Medulla oblongata (tissue), 1 donor: ENCODE measurements around the gene MOB3B.
A peak's percentile ranks its signal among the peaks of the same experiment; 100 is the strongest.
"Not testable (repeated sequence)": the region's sequence is repeated elsewhere in the genome, so short reads cannot be mapped to it uniquely, and the experiment has no call there.

ENCODE experiments used
- DNase-seq: peaks from one replicate; pipeline ENCODE4 v3.0.0-alpha.2; 2015; ENCODE audit errors: extremely low spot score

MOB3B gene

GRCh38 chr9:27425827-27426510, 103.6 kb downstream of the MOB3B start:
- DNase-seq = no peak

- no peak for DNase-seq
These were observed 105.5 kb downstream of the MOB3B start for GRCh38 chr9:27423915-27424710.

- no peak for DNase-seq
These were observed 107.3 kb downstream of the MOB3B start for GRCh38 chr9:27422279-27422834.

- DNase-seq = no peak
These were observed 108.0 kb downstream of the MOB3B start for GRCh38 chr9:27421577-27421976.

GRCh38 chr9:27419558-27419957, 110.1 kb downstream of the MOB3B start:
- not testable (repeated sequence) for DNase-seq

- DNase-seq = no peak
These were observed 115.3 kb downstream of the MOB3B start for GRCh38 chr9:27414220-27414761.

- no peak for DNase-seq
These were observed 115.9 kb downstream of the MOB3B start for GRCh38 chr9:27413511-27414219.

GRCh38 chr9:27412963-27413362, 116.7 kb downstream of the MOB3B start:
- no peak for DNase-seq

- no peak for DNase-seq
These were observed 117.5 kb downstream of the MOB3B start for GRCh38 chr9:27412081-27412480.

GRCh38 chr9:27408482-27408881, 121.1 kb downstream of the MOB3B start:
- DNase-seq = no peak

GRCh38 chr9:27408001-27408400, 121.6 kb downstream of the MOB3B start:
- no peak for DNase-seq

- no peak for DNase-seq
These were observed 122.1 kb downstream of the MOB3B start for GRCh38 chr9:27407491-27407890.

- no peak for DNase-seq
These were observed 125.0 kb downstream of the MOB3B start for GRCh38 chr9:27404661-27405060.

- DNase-seq = no peak
These were observed 127.0 kb downstream of the MOB3B start for GRCh38 chr9:27402626-27403025.

GRCh38 chr9:27400334-27400880, 129.2 kb downstream of the MOB3B start:
- no peak for DNase-seq

- no peak for DNase-seq
These were observed 130.5 kb downstream of the MOB3B start for GRCh38 chr9:27398982-27399653.

- DNase-seq = no peak
These were observed 133.1 kb downstream of the MOB3B start for GRCh38 chr9:27396495-27396894.

- DNase-seq = peak; percentile 64
These were observed 134.1 kb downstream of the MOB3B start for GRCh38 chr9:27395484-27395921.

- no peak for DNase-seq
These were observed 134.8 kb downstream of the MOB3B start for GRCh38 chr9:27394826-27395201.

GRCh38 chr9:27394154-27394825, 135.3 kb downstream of the MOB3B start:
- DNase-seq = peak; percentile 51
